Measurements from ENCODE around the gene MMS22L. TPM values are rescaled to one million over a fixed set of nuclear protein-coding genes. Genes with fewer than 3 reads are reported as not detected.

MMS22L gene
- total RNA-seq, 2 experiments from 2014 or later = 5.3 to 5.8 TPM

DNA sequence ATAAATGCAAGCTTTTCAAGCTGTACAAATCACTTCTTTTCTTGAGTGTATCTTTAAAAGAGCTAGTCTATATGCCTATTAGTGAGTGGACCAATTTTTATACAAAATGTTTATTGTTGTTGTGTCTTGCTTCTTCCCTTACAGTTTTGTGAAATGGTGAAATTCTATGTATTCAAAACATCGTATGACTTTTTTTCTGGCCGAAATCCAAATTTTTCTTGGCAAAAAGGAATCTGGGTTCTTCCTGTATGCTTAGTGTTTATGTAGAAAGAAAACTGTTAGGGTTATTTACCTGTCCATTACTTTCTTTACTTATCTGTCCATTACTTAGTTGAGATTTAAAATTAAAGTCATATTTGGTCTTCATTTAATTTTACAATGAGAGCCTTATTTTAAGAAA is 153.9 kb downstream of the MMS22L start:
- DNase-seq (no peak), ATAC-seq (ENCODE audit: poor library complexity) (no peak)
- no peaks in the 10 kb centered on the region for H3K27me3 ChIP-seq (ENCODE audit: control insufficient read depth in 1 of 2, insufficient read depth in 2 of 2, low read length in 2 of 2)
- Mint-ChIP-seq H3K27me3 (no peaks in the 10 kb centered on the region), H3K9me3 (no peaks in the 10 kb centered on the region), H3K27ac (no peak overlapping the region), H3K4me1 (ENCODE audit: low read depth) (no peaks in the 10 kb centered on the region), H3K4me3 (no peak overlapping the region), H3K36me3 (ENCODE audit: low read depth) (peaks cover 9% of the 10 kb centered on the region)
- H3K4me1 ChIP-seq (ENCODE audit: insufficient read depth, low read length) = no peaks in the 10 kb centered on the region
- H3K27ac ChIP-seq (ENCODE audit: low read depth in 1 of 2, low read length in 2 of 2) = no peak overlapping the region
- intact Hi-C loops (cut with DNase I, micrococcal nuclease) = no loop called here
- TF ChIP-seq, protein P1, sequence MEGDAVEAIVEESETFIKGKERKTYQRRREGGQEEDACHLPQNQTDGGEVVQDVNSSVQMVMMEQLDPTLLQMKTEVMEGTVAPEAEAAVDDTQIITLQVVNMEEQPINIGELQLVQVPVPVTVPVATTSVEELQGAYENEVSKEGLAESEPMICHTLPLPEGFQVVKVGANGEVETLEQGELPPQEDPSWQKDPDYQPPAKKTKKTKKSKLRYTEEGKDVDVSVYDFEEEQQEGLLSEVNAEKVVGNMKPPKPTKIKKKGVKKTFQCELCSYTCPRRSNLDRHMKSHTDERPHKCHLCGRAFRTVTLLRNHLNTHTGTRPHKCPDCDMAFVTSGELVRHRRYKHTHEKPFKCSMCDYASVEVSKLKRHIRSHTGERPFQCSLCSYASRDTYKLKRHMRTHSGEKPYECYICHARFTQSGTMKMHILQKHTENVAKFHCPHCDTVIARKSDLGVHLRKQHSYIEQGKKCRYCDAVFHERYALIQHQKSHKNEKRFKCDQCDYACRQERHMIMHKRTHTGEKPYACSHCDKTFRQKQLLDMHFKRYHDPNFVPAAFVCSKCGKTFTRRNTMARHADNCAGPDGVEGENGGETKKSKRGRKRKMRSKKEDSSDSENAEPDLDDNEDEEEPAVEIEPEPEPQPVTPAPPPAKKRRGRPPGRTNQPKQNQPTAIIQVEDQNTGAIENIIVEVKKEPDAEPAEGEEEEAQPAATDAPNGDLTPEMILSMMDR (IDR thresholded peaks at IDR 0.05) = no peak
- POLR2A ChIA-PET = no interaction called here
- H3K9me3 ChIP-seq (ENCODE audit: control insufficient read depth in 1 of 2, insufficient read depth in 1 of 2, low read length in 2 of 2) = no peaks in the 10 kb centered on the region
- no peak overlapping the region for H3K4me3 ChIP-seq (ENCODE audit: low read length)
- no peaks in the 10 kb centered on the region for H3K36me3 ChIP-seq (ENCODE audit: insufficient read depth, low read length)
- CTCF ChIA-PET = no interaction called here

DNA sequence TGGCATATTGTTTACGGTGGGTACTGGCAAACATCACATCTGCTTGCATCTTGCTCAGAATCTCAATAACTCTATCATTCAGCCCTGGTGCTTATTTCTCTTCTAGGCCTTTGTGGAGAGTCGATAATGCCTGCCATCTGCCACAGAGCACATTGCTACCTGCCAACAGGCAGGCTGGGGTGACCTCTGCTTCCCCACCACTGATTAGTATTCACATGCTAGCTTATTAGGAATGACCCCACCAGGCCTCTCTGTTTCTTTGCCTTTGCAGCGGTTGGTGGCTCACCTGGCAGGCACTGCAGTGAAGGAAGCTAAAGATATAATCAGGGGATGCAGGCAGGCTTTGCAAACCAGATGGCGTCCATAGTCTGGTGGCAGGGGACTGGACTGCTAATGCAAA is 154.5 kb downstream of the MMS22L start:
- H3K27me3 Mint-ChIP-seq = no peaks in the 10 kb centered on the region

DNA sequence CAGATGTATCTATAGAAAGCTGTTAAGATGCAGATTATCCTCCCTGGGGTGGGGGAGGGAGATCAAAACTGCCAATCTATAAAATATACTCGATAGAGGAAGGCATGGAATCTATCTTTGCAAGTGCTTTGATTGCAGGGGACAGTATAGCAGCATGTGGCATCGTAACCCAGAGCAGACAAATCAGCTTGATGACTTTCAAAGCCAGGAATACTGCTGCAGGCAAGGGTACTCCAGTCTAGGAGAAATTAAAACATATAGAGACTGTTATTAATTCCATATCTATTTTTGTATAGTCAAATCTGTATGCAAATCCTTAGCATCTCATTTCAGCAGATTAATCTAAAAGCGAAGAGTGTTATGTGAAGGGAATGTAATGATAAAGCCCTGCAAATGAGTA is 159.4 kb downstream of the MMS22L start:
- no peaks in the 10 kb centered on the region for H3K36me3 ChIP-seq (ENCODE audit: insufficient read depth, low read length)
- H3K4me3 ChIP-seq (ENCODE audit: low read length) = no peak overlapping the region
- intact Hi-C loops (cut with DNase I, micrococcal nuclease) = no loop called here
- H3K27ac ChIP-seq (ENCODE audit: low read depth in 1 of 2, low read length in 2 of 2) = no peak overlapping the region
- ChIA-PET POLR2A (no interaction called here), CTCF (no interaction called here)
- Mint-ChIP-seq H3K36me3 (ENCODE audit: low read depth) (peaks cover 8% of the 10 kb centered on the region), H3K4me3 (no peak overlapping the region), H3K4me1 (ENCODE audit: low read depth) (no peaks in the 10 kb centered on the region), H3K9me3 (no peaks in the 10 kb centered on the region), H3K27ac (no peak overlapping the region), H3K27me3 (no peaks in the 10 kb centered on the region)
- H3K27me3 ChIP-seq (ENCODE audit: control insufficient read depth in 1 of 2, insufficient read depth in 2 of 2, low read length in 2 of 2) = no peaks in the 10 kb centered on the region
- H3K9me3 ChIP-seq (ENCODE audit: control insufficient read depth in 1 of 2, insufficient read depth in 1 of 2, low read length in 2 of 2) = peaks cover 0 to 4% of the 10 kb centered on the region in 2 experiments
- TF ChIP-seq, protein P1 (IDR thresholded peaks at IDR 0.05) = no peak
- no peak for DNase-seq
- H3K4me1 ChIP-seq (ENCODE audit: insufficient read depth, low read length) = no peaks in the 10 kb centered on the region
- no peak for ATAC-seq (ENCODE audit: poor library complexity)

More for the DNA sequence above, 154.5 kb downstream of the MMS22L start:
- ChIA-PET POLR2A (no interaction called here), CTCF (interaction anchor here (0.6 kb wide), 1 partner anchor 1672 kb away, joined by 3 read pairs; no protein-coding TSS in a partner anchor)
- no peaks in the 10 kb centered on the region for H3K27me3 ChIP-seq (ENCODE audit: control insufficient read depth in 1 of 2, insufficient read depth in 2 of 2, low read length in 2 of 2)
- TF ChIP-seq, protein P1 (IDR thresholded peaks at IDR 0.05) = no peak
- ATAC-seq (ENCODE audit: poor library complexity) (no peak), DNase-seq (no peak)
- no peaks in the 10 kb centered on the region for H3K9me3 Mint-ChIP-seq
- no peaks in the 10 kb centered on the region for H3K9me3 ChIP-seq (ENCODE audit: control insufficient read depth in 1 of 2, insufficient read depth in 1 of 2, low read length in 2 of 2)
- no peak overlapping the region for H3K27ac ChIP-seq (ENCODE audit: low read depth in 1 of 2, low read length in 2 of 2)
- no peak overlapping the region for H3K4me3 Mint-ChIP-seq
- intact Hi-C loops (cut with DNase I, micrococcal nuclease) = no loop called here
- peaks cover 9% of the 10 kb centered on the region for H3K36me3 Mint-ChIP-seq (ENCODE audit: low read depth)
- H3K36me3 ChIP-seq (ENCODE audit: insufficient read depth, low read length) = no peaks in the 10 kb centered on the region
- H3K4me1 Mint-ChIP-seq (ENCODE audit: low read depth) = no peaks in the 10 kb centered on the region
- no peak overlapping the region for H3K4me3 ChIP-seq (ENCODE audit: low read length)
- H3K4me1 ChIP-seq (ENCODE audit: insufficient read depth, low read length) = no peaks in the 10 kb centered on the region
- no peak overlapping the region for H3K27ac Mint-ChIP-seq

All from CD4-positive, alpha-beta T cell (primary cell).